ENCODE measurements around the gene NFIC. TPM values are rescaled to one million over a fixed set of nuclear protein-coding genes. Genes with fewer than 3 reads are reported as not detected.

Gene NFIC
- total and polyA plus RNA-seq, 10 of the 15 experiments (the other 5 are each of a cell fraction or from before 2014, with no cell fraction given), result 0.71 to 53.5 (median 10.2) TPM

- Histone ChIP-seq H2AFZ (ENCODE audit: control insufficient read depth, low read depth, low read length) (no peak overlapping the region), H3K4me2 (ENCODE audit: control insufficient read depth, insufficient read depth) (no peak overlapping the region), H3K36me3 (ENCODE audit: control insufficient read depth in 2 of 2, insufficient read depth in 2 of 2, low read length in 1 of 2) (no peaks in the 10 kb centered on the region), H3K9ac (ENCODE audit: control insufficient read depth, insufficient read depth, low read length) (no peak overlapping the region), H3K27me3 (replicated peaks in 1 of 2; ENCODE audit: control insufficient read depth in 2 of 2, insufficient read depth in 2 of 2, low read length in 1 of 2) (no peaks in the 10 kb centered on the region), H3K4me3 (no peak overlapping the region), H3K9me3 (replicated peaks; ENCODE audit: control insufficient read depth, insufficient read depth, low read length) (no peaks in the 10 kb centered on the region; the same call in 2 of the 3 replicates), H3K4me1 (ENCODE audit: control insufficient read depth, insufficient read depth, low read length) (no peaks in the 10 kb centered on the region), H3K27ac (ENCODE audit: control insufficient read depth, insufficient read depth) (no peak overlapping the region), H4K20me1 (ENCODE audit: control insufficient read depth, insufficient read depth) (peaks cover 2% of the 10 kb centered on the region; the same call in 1 of the 2 replicates), H3K79me2 (ENCODE audit: control insufficient read depth, insufficient read depth, low read length) (no peaks in the 10 kb centered on the region)
- ChIA-PET RAD21 (ENCODE audit: unreplicated experiment) (no interaction called here), SMC1A (ENCODE audit: uncharacterized antibody, unreplicated experiment) (no interaction called here), POLR2A (no interaction called here), CTCF (interaction anchor here (0.7 to 1.8 kb wide), 2 partner anchors 35 to 144 kb away, joined by 3 to 6 read pairs; no protein-coding TSS in a partner anchor)
- 59% methylated on average over 8 of the region's 8 CpGs for WGBS (ENCODE audit: insufficient coverage, insufficient replicate concordance, low lambda C conversion rate, missing lambda C conversion rate)
- FAIRE-seq (no peak), ATAC-seq (no peak), DNase-seq (ENCODE audit: low read depth, low spot score) (no peak)
- intact Hi-C loops (cut with micrococcal nuclease; ENCODE audit: unreplicated experiment), result no loop called here
- no TSS peak for BruUV-seq (replicated peaks)
- no peak for TF ChIP-seq SREBF1 (IDR thresholded peaks at IDR 0.05; ENCODE audit: low read length)
- no peak for TF ChIP-seq SIX5 (IDR thresholded peaks at IDR 0.05; ENCODE audit: low read depth, low read length, severe bottlenecking)
- TF ChIP-seq MLLT1 (IDR thresholded peaks at IDR 0.05), result no peak
- in situ Hi-C loops (cut with MboI), result loop anchor here (5.0 kb wide), 1 partner anchor 147 kb away; no protein-coding TSS in a partner anchor
These were observed 107.6 kb downstream of the NFIC start for GRCh38 chr19:3474010-3474409.

- FAIRE-seq (no peak), ATAC-seq (no peak), DNase-seq (ENCODE audit: low read depth, low spot score) (no peak)
- ChIA-PET RAD21 (ENCODE audit: unreplicated experiment) (no interaction called here), SMC1A (ENCODE audit: uncharacterized antibody, unreplicated experiment) (no interaction called here), CTCF (interaction anchor here (0.7 kb wide), 1 partner anchor 35 kb away, joined by 3 read pairs; no protein-coding TSS in a partner anchor), POLR2A (no interaction called here)
- Histone ChIP-seq H3K36me3 (ENCODE audit: control insufficient read depth in 2 of 2, insufficient read depth in 2 of 2, low read length in 1 of 2) (no peaks in the 10 kb centered on the region), H3K27ac (ENCODE audit: control insufficient read depth, insufficient read depth) (no peak overlapping the region), H3K9ac (ENCODE audit: control insufficient read depth, insufficient read depth, low read length) (no peak overlapping the region), H3K9me3 (replicated peaks; ENCODE audit: control insufficient read depth, insufficient read depth, low read length) (no peaks in the 10 kb centered on the region; the same call in 2 of the 3 replicates), H3K4me2 (ENCODE audit: control insufficient read depth, insufficient read depth) (no peak overlapping the region), H3K4me3 (no peak overlapping the region), H3K4me1 (ENCODE audit: control insufficient read depth, insufficient read depth, low read length) (no peaks in the 10 kb centered on the region), H2AFZ (ENCODE audit: control insufficient read depth, low read depth, low read length) (no peak overlapping the region), H4K20me1 (ENCODE audit: control insufficient read depth, insufficient read depth) (peaks cover 2% of the 10 kb centered on the region; the same call in 1 of the 2 replicates), H3K79me2 (ENCODE audit: control insufficient read depth, insufficient read depth, low read length) (no peaks in the 10 kb centered on the region), H3K27me3 (replicated peaks in 1 of 2; ENCODE audit: control insufficient read depth in 2 of 2, insufficient read depth in 2 of 2, low read length in 1 of 2) (no peaks in the 10 kb centered on the region)
- in situ Hi-C loops (cut with MboI) (loop anchor here (5.0 kb wide), 1 partner anchor 147 kb away; no protein-coding TSS in a partner anchor), intact Hi-C loops (cut with micrococcal nuclease; ENCODE audit: unreplicated experiment) (no loop called here)
- no TSS peak for BruUV-seq (replicated peaks)
- 29% methylated on average over 2 of the region's 2 CpGs for WGBS (ENCODE audit: insufficient coverage, insufficient replicate concordance, low lambda C conversion rate, missing lambda C conversion rate)
- TF ChIP-seq RAD51 (IDR thresholded peaks at IDR 0.05) (no peak), BCLAF1 (IDR thresholded peaks at IDR 0.05) (no peak), EED (IDR thresholded peaks at IDR 0.05; ENCODE audit: low read depth) (no peak), BCL11A (IDR thresholded peaks at IDR 0.05; ENCODE audit: low read depth, low read length) (no peak), WRNIP1 (IDR thresholded peaks at IDR 0.05; ENCODE audit: borderline replicate concordance, low read depth, low read length) (no peak), SMARCA5 (IDR thresholded peaks at IDR 0.05) (no peak), SUZ12 (IDR thresholded peaks at IDR 0.05; ENCODE audit: unreplicated experiment) (no peak)
These were observed 108.2 kb downstream of the NFIC start for GRCh38 chr19:3474614-3475013.
